Measurements from ENCODE around the gene FAM193A. TPM values are rescaled to one million over a fixed set of nuclear protein-coding genes. Genes with fewer than 3 reads are reported as not detected.

The FAM193A gene
- polyA plus RNA-seq (ENCODE audit: low read depth in 6 of 6) = 1 to 10 TPM; 1.5 to 5.9 (median 2.2) TPM

- Mint-ChIP-seq H3K27ac (peak within 1 kb of the TSS; percentile 90 to 98 (median 95)), H3K4me3 (peak within 1 kb of the TSS; percentile 84 to 97 (median 94)), H3K4me1 (peaks cover 11 to 38% (median 14%) of the 10 kb centered on the region in 3 donors), H3K36me3 (no peaks in the 10 kb centered on the region), H3K27me3 (no peaks in the 10 kb centered on the region), H3K9me3 (no peaks in the 10 kb centered on the region)
- ATAC-seq (ENCODE audit: low read depth in 2 of 2) = peak; percentile 87 to 88
- DNase-seq = peak; percentile 99
Observed at GRCh38 chr4:2536193-2537010, at the start of gene FAM193A. FAM193A (plus strand) TSS chr4:2536647; CDS start chr4:2536916, 269 bp downstream.

GRCh38 chr4:2486981-2487380 is 49.5 kb upstream of the FAM193A start:
- Mint-ChIP-seq H3K27me3 (no peaks in the 10 kb centered on the region), H3K4me3 (peak overlapping the region in 7 of 8 donors; percentile 35 to 90 (median 80)), H3K36me3 (peaks cover 0 to 9% of the 10 kb centered on the region in 2 donors), H3K27ac (peak overlapping the region; percentile 79 to 98 (median 90)), H3K9me3 (no peaks in the 10 kb centered on the region), H3K4me1 (peaks cover 58 to 75% (median 65%) of the 10 kb centered on the region in 3 donors)
- DNase-seq = no peak
- ATAC-seq (ENCODE audit: low read depth in 2 of 2) = no peak

GRCh38 chr4:2487632-2488031 is 48.8 kb upstream of the FAM193A start:
- H3K9me3 Mint-ChIP-seq = no peaks in the 10 kb centered on the region
- peak in 1 of 2 donors; percentile 15 for ATAC-seq (ENCODE audit: low read depth in 2 of 2)
- peaks cover 54 to 70% (median 60%) of the 10 kb centered on the region in 3 donors for H3K4me1 Mint-ChIP-seq
- no peak for DNase-seq
- H3K36me3 Mint-ChIP-seq = peaks cover under 1 to 10% of the 10 kb centered on the region in 2 donors
- H3K27me3 Mint-ChIP-seq = no peaks in the 10 kb centered on the region
- peak overlapping the region in 4 of 6 donors; percentile 83 to 93 (median 90) for H3K27ac Mint-ChIP-seq
- H3K4me3 Mint-ChIP-seq = peak overlapping the region in 5 of 8 donors; percentile 32 to 79 (median 57)

- Mint-ChIP-seq H3K4me3 (peak overlapping the region in 3 of 8 donors; percentile 24 to 64 (median 47)), H3K27me3 (no peaks in the 10 kb centered on the region), H3K4me1 (peaks cover 50 to 64% (median 56%) of the 10 kb centered on the region in 3 donors), H3K27ac (peak overlapping the region in 3 of 6 donors; percentile 20 to 93 (median 59)), H3K9me3 (peaks cover 0 to 2% (median 0%) of the 10 kb centered on the region in 7 donors), H3K36me3 (peaks cover 8 to 16% of the 10 kb centered on the region in 2 donors)
- no peak for DNase-seq
- no peak for ATAC-seq (ENCODE audit: low read depth in 2 of 2)
Observed at GRCh38 chr4:2489081-2489805, 47.2 kb upstream of the FAM193A start.

GRCh38 chr4:2489841-2490552 is 46.5 kb upstream of the FAM193A start:
- peaks cover 0 to 2% (median 0%) of the 10 kb centered on the region in 7 donors for H3K9me3 Mint-ChIP-seq
- peak overlapping the region in 1 of 8 donors; percentile 8 for H3K4me3 Mint-ChIP-seq
- peaks cover 42 to 57% (median 56%) of the 10 kb centered on the region in 3 donors for H3K4me1 Mint-ChIP-seq
- H3K27me3 Mint-ChIP-seq = no peaks in the 10 kb centered on the region
- ATAC-seq (ENCODE audit: low read depth in 2 of 2) (no peak), DNase-seq (no peak)
- H3K27ac Mint-ChIP-seq = peak overlapping the region in 2 of 6 donors; percentile 49 to 70
- peaks cover 8 to 16% of the 10 kb centered on the region in 2 donors for H3K36me3 Mint-ChIP-seq

- Mint-ChIP-seq H3K4me1 (peaks cover 35 to 51% (median 47%) of the 10 kb centered on the region in 3 donors), H3K9me3 (peaks cover 0 to 2% (median 0%) of the 10 kb centered on the region in 7 donors), H3K4me3 (no peak overlapping the region), H3K36me3 (peaks cover 8 to 19% of the 10 kb centered on the region in 2 donors), H3K27ac (peak overlapping the region in 3 of 6 donors; percentile 18 to 81 (median 75)), H3K27me3 (no peaks in the 10 kb centered on the region)
- ATAC-seq (ENCODE audit: low read depth in 2 of 2) (no peak), DNase-seq (no peak)
Observed at GRCh38 chr4:2492970-2493369, 43.5 kb upstream of the FAM193A start.

- Mint-ChIP-seq H3K4me3 (no peak overlapping the region), H3K9me3 (peaks cover 0 to 2% (median 0%) of the 10 kb centered on the region in 7 donors), H3K27ac (peak overlapping the region in 2 of 6 donors; percentile 57 to 91), H3K27me3 (no peaks in the 10 kb centered on the region), H3K4me1 (peaks cover 30 to 40% (median 37%) of the 10 kb centered on the region in 3 donors), H3K36me3 (peaks cover 8 to 18% of the 10 kb centered on the region in 2 donors)
- ATAC-seq (ENCODE audit: low read depth in 2 of 2) (no peak), DNase-seq (no peak)
Observed at GRCh38 chr4:2494992-2495391, 41.5 kb upstream of the FAM193A start.

GRCh38 chr4:2497324-2497723 is 39.1 kb upstream of the FAM193A start:
- Mint-ChIP-seq H3K27me3 (no peaks in the 10 kb centered on the region), H3K4me1 (peaks cover 29 to 36% (median 36%) of the 10 kb centered on the region in 3 donors), H3K9me3 (peaks cover 0 to 2% (median 0%) of the 10 kb centered on the region in 7 donors), H3K27ac (peak overlapping the region; percentile 56 to 95 (median 84)), H3K36me3 (peaks cover 8 to 15% of the 10 kb centered on the region in 2 donors), H3K4me3 (peak overlapping the region in 6 of 8 donors; percentile 24 to 82 (median 60))
- ATAC-seq (ENCODE audit: low read depth in 2 of 2) = peak; percentile 18 to 30
- no peak for DNase-seq

- ATAC-seq (ENCODE audit: low read depth in 2 of 2) (peak; percentile 97), DNase-seq (peak; percentile 51)
- Mint-ChIP-seq H3K27me3 (no peaks in the 10 kb centered on the region), H3K36me3 (peaks cover 4 to 11% of the 10 kb centered on the region in 2 donors), H3K4me1 (peaks cover 25 to 33% (median 31%) of the 10 kb centered on the region in 3 donors), H3K9me3 (peaks cover 0 to 1% (median 0%) of the 10 kb centered on the region in 7 donors), H3K4me3 (peak overlapping the region in 5 of 8 donors; percentile 24 to 82 (median 55)), H3K27ac (peak overlapping the region; percentile 68 to 95 (median 88))
Observed at GRCh38 chr4:2497931-2498330, 38.5 kb upstream of the FAM193A start.

GRCh38 chr4:2500547-2500946 is 35.9 kb upstream of the FAM193A start:
- ATAC-seq (ENCODE audit: low read depth in 2 of 2) (no peak), DNase-seq (no peak)
- Mint-ChIP-seq H3K9me3 (no peaks in the 10 kb centered on the region), H3K4me1 (peaks cover 17 to 26% (median 18%) of the 10 kb centered on the region in 3 donors), H3K36me3 (peaks cover 0 to 8% of the 10 kb centered on the region in 2 donors), H3K27me3 (no peaks in the 10 kb centered on the region), H3K27ac (peak overlapping the region in 2 of 6 donors; percentile 53 to 81), H3K4me3 (no peak overlapping the region)

GRCh38 chr4:2501034-2501594 is 35.3 kb upstream of the FAM193A start:
- no peaks in the 10 kb centered on the region for H3K9me3 Mint-ChIP-seq
- H3K4me1 Mint-ChIP-seq = peaks cover 17 to 26% (median 18%) of the 10 kb centered on the region in 3 donors
- DNase-seq (no peak), ATAC-seq (ENCODE audit: low read depth in 2 of 2) (no peak)
- H3K36me3 Mint-ChIP-seq = peaks cover 0 to 8% of the 10 kb centered on the region in 2 donors
- H3K27me3 Mint-ChIP-seq = no peaks in the 10 kb centered on the region
- H3K4me3 Mint-ChIP-seq = no peak overlapping the region
- H3K27ac Mint-ChIP-seq = peak overlapping the region in 1 of 6 donors; percentile 69

GRCh38 chr4:2503809-2504208 is 32.6 kb upstream of the FAM193A start:
- H3K27ac Mint-ChIP-seq = peak overlapping the region in 3 of 6 donors; percentile 42 to 62 (median 42)
- no peak overlapping the region for H3K4me3 Mint-ChIP-seq
- peaks cover 4 to 21% (median 13%) of the 10 kb centered on the region in 3 donors for H3K4me1 Mint-ChIP-seq
- DNase-seq (no peak), ATAC-seq (ENCODE audit: low read depth in 2 of 2) (no peak)
- H3K9me3 Mint-ChIP-seq = no peaks in the 10 kb centered on the region
- peaks cover 0 to 3% of the 10 kb centered on the region in 2 donors for H3K36me3 Mint-ChIP-seq
- H3K27me3 Mint-ChIP-seq = no peaks in the 10 kb centered on the region
